Heart right ventricle (tissue), 16 donors: ENCODE measurements around the gene ITGAD. TPM values are rescaled to one million over a fixed set of nuclear protein-coding genes. Genes with fewer than 3 reads are reported as not detected.

Experiments used
- ATAC-seq, 8 donors: fragments of 200-7000 bp; cut with Tn5 transposase; one replicate each; pipeline ENCODE4 v1.9.1; 2020; ENCODE audit warnings: mild to moderate bottlenecking in 8 of 8, moderate library complexity in 8 of 8, moderate number of reproducible peaks in 1 of 8
- DNase-seq, 2 donors: peaks; one replicate each; pipeline ENCODE4 v3.0.0-alpha.2; 2020
- H3K27ac ChIP-seq, 10 donors: fragments of 200-600 bp; sonication (generic) in 2 of 10; one replicate each; pipeline versions ENCODE4 v1.5.0 to v1.8.0; 2020 to 2022; ENCODE audit warnings: mild to moderate bottlenecking in 3 of 10
- H3K27me3 ChIP-seq, 7 donors: fragments of 200-600 bp; one replicate each; pipeline ENCODE4 v1.8.0; 2021 to 2022; ENCODE audit warnings: mild to moderate bottlenecking in 2 of 7
- H3K36me3 ChIP-seq, 9 donors: fragments of 200-600 bp; sonication (generic) in 1 of 9; one replicate each; pipeline versions ENCODE4 v1.5.0 to v1.8.0; 2020 to 2022; ENCODE audit warnings: mild to moderate bottlenecking in 2 of 9
- H3K4me1 ChIP-seq, 9 donors: fragments of 200-600 bp; sonication (generic) in 1 of 9; one replicate each; pipeline versions ENCODE4 v1.5.0 to v1.8.0; 2020 to 2022; ENCODE audit warnings: mild to moderate bottlenecking in 4 of 9
- H3K4me3 ChIP-seq, 10 donors: fragments of 200-600 bp; sonication (generic) in 2 of 10; one replicate each; pipeline versions ENCODE4 v1.5.0 to v1.8.0; 2020 to 2022; ENCODE audit warnings: mild to moderate bottlenecking in 7 of 10, moderate library complexity in 2 of 10
- H3K9me3 ChIP-seq, 11 donors: fragments of 200-600 bp in 10 of 11; sonication (generic) in 2 of 11; one replicate each; pipeline versions ENCODE4 v1.5.0 to v1.8.0; 2013 to 2022; ENCODE audit warnings: mild to moderate bottlenecking in 2 of 11, control low read depth in 1 of 11, moderate library complexity in 1 of 11
- WGBS, 2 donors: extraction: QIAGEN DNeasy Blood & Tissue Kit; methylation state at CpG; one replicate each; pipeline ENCODE4 v1.1.7; 2013; ENCODE audit warnings: inconsistent platforms in 1 of 2; 5-methylcytosine and 5-hydroxymethylcytosine counted together
- intact Hi-C, 10 donors: fragments of 100-400 bp; cut with DNase I; formaldehyde crosslinking; loops; one replicate each; pipeline versions ENCODE4 v1.11.1 to v1.14.2; 2022
- polyA plus RNA-seq, 2 donors: library from polyadenylated mRNA; stranded (reverse); fragments of 200-250 nt; gene quantifications; one replicate each; pipeline ENCODE4 v1.2.3, GENCODE V29; 2013
- total RNA-seq, 10 donors: library from RNA; stranded (reverse); fragmentation: NEBNext Ultra II Directional in 3 of 10; extraction: Animal tissue kit (Norgen Biotek cat#: 25700) in 3 of 10; gene quantifications; one replicate each; pipeline versions ENCODE4 v1.2.1 to v1.2.4, GENCODE V29; 2021 to 2023
- TF ChIP-seq, protein P1 (sequence below), 9 donors: fragments of 200-600 bp; sonication (generic) in 2 of 9; IDR thresholded peaks; one replicate each; pipeline versions ENCODE4 v1.5.0 to v1.8.0; 2021 to 2022; ENCODE audit warnings: antibody characterized with exemption in 9 of 9, mild to moderate bottlenecking in 5 of 9, moderate library complexity in 1 of 9
- donor health status: Arrhythmogenic right ventricular cardiomyopathy.
- donor health status: ischemic (EF 13 %, LVEDD 7.1; RV severe dilation, severe dysfunction).
- donor health status: healthy with polysubstance abuse.
- donor health status: DM: no; HTN: yes; CAD: no.
- donor health status: DM: no; HTN: no; CAD: no.
- donor health status: ischemic (EF 25% LVEDD 6.9; RV normal size, moderate dysfunction).
- donor health status: ischemic (EF 25% LVEDD 5.7; RV mildly dilated, moderate dysfunction).
- donor health status: healthy.
- donor health status: DM: yes; HTN: yes; CAD: no.
- donor health status: Ischemic cardiomyopathy.
- donor health status: ischemic (EF 35%, LVEDD 5.7; RV mildly dilated, moderate dysfunction).
- donor health status: nonischemic (EF 11% LVEDD 7.7; RV severe dilation, severe dysfunction).
- donor health status: DM: yes; HTN: yes; CAD: no.
- donor health status: PGD.
- donor health status: ischemic (EF 29% LVEDD 5.4; RV normal size, mild dysfunction).
- donor health status: nonischemic (EF 23%, LVEDD 6.1; RV moderate dilation, normal function).

The ITGAD gene
- total and polyA plus RNA-seq, 12 donors = 0.01 to 0.39 TPM; not detected in 10

DNA sequence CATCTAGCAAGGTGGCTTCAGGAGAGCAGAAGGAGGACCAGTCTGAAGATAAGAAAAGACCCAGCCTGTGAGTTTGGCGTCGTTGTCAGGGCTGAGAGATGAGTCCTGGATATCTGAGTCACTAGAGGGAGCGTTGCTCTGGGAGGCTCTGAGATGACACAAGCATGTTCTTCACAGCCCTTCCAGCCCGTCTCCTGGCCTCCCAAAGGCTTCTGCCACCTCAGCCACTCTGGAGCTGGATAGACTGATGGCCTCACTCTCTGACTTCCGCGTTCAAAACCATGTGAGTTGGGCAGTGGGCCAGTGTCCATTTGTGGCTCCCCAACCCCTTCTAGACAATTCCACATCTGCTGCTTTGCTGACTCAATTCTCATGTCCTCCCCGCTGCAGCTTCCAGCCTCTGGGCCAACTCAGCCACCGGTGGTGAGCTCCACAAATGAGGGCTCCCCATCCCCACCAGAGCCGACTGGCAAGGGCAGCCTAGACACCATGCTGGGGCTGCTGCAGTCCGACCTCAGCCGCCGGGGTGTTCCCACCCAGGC lies 81.1 kb downstream of the ITGAD start:
- no peaks in the 10 kb centered on the region for H3K9me3 ChIP-seq
- no peak for ATAC-seq
- WGBS, 2 donors = 76 to 79% methylated on average over 12 of the region's 12 CpGs
- DNase-seq = no peak
- H3K27ac ChIP-seq = no peak overlapping the region
- no peak overlapping the region for H3K4me3 ChIP-seq
- intact Hi-C loops = loop anchor here in 4 of 10 donors (5.0 kb wide), 1 partner anchor 33 kb away; the partner anchor contains the start of gene RUSF1 (in 4 of the 4)
- peaks cover 0 to 54% (median 24%) of the 10 kb centered on the region in 9 donors for H3K36me3 ChIP-seq
- TF ChIP-seq, protein P1, sequence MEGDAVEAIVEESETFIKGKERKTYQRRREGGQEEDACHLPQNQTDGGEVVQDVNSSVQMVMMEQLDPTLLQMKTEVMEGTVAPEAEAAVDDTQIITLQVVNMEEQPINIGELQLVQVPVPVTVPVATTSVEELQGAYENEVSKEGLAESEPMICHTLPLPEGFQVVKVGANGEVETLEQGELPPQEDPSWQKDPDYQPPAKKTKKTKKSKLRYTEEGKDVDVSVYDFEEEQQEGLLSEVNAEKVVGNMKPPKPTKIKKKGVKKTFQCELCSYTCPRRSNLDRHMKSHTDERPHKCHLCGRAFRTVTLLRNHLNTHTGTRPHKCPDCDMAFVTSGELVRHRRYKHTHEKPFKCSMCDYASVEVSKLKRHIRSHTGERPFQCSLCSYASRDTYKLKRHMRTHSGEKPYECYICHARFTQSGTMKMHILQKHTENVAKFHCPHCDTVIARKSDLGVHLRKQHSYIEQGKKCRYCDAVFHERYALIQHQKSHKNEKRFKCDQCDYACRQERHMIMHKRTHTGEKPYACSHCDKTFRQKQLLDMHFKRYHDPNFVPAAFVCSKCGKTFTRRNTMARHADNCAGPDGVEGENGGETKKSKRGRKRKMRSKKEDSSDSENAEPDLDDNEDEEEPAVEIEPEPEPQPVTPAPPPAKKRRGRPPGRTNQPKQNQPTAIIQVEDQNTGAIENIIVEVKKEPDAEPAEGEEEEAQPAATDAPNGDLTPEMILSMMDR (IDR thresholded peaks at IDR 0.05) = no peak
- peaks cover 0 to 29% (median 0%) of the 10 kb centered on the region in 7 donors for H3K27me3 ChIP-seq
- peaks cover 8 to 34% (median 18%) of the 10 kb centered on the region in 9 donors for H3K4me1 ChIP-seq

DNA sequence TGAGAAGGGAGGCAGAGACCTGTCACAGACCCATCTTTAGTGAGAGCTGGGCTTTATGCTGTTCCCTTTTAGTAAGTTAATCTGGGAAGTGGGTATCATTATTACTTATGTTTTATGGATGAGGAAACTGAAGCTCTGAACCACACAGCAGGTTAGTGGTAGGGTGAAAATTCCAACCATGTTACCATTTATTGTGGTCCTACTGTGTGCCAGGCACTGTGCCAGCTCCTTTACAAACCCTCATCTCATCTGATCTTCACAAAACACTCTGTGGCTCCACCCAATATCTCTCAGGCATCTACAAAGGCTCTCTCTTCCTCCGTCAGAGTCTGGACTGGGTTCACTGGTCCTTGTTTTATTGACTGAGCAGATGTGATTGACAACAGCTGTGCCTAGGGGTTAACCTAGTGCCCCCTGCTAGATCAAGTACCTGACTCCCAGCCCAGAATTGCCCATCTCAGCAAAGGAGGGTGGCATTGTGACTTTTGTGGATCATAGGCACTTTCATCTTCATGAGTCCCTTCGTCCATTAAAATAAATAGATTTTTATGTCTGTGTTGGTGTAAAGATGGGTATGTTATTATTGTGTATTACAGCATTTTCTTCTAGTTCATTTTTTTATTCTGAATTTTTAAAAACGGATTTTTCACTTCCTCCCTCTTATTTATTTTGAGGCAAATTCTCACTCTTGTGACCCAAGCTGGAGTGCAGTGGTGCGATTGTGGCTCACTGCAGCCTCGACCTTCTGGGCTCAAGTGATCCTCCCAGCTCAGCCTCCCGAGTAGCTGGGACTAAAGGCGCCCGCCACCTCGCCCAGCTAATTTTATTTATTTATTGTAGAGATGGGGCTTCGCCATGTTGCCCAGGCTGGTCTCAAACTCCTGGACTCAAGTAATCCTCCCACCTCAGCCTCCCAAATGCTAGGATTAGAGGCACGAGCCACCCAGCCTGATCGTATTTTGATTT lies 81.9 kb downstream of the ITGAD start:
- no peak for ATAC-seq
- intact Hi-C loops = loop anchor here in 4 of 10 donors (5.0 kb wide), 1 partner anchor 32 kb away; the partner anchor contains the start of gene RUSF1 (in 4 of the 4)
- peaks cover 0 to 29% (median 0%) of the 10 kb centered on the region in 7 donors for H3K27me3 ChIP-seq
- no peak overlapping the region for H3K4me3 ChIP-seq
- no peak overlapping the region for H3K27ac ChIP-seq
- 93% methylated on average over 12 of the region's 12 CpGs for WGBS, 2 donors
- H3K36me3 ChIP-seq = peaks cover 0 to 54% (median 24%) of the 10 kb centered on the region in 9 donors
- no peak for DNase-seq
- TF ChIP-seq, protein P1 (IDR thresholded peaks at IDR 0.05) = no peak
- H3K9me3 ChIP-seq = no peaks in the 10 kb centered on the region
- peaks cover 8 to 38% (median 18%) of the 10 kb centered on the region in 9 donors for H3K4me1 ChIP-seq

DNA sequence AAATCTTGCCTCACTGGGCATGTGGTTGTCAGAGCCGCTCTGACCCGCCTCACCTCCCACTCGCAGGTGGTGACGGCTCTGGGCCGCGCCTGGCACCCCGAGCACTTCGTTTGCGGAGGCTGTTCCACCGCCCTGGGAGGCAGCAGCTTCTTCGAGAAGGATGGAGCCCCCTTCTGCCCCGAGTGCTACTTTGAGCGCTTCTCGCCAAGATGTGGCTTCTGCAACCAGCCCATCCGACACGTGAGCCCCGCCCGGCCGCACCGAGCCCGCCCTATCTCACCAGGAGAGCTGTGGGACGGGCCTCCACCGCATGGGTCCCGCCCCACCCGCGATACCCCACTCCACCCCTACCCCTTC lies 82.8 kb downstream of the ITGAD start:
- DNase-seq (no peak), ATAC-seq (no peak)
- peaks cover 0 to 54% (median 24%) of the 10 kb centered on the region in 9 donors for H3K36me3 ChIP-seq
- H3K4me3 ChIP-seq = peak overlapping the region in 1 of 10 donors; percentile 54
- H3K27ac ChIP-seq = no peak overlapping the region
- intact Hi-C loops = no loop called here
- H3K27me3 ChIP-seq = peaks cover 0 to 28% (median 0%) of the 10 kb centered on the region in 7 donors
- H3K9me3 ChIP-seq = no peaks in the 10 kb centered on the region
- WGBS, 2 donors = 84 to 89% methylated on average over 25 to 26 of the region's 26 CpGs
- TF ChIP-seq, protein P1 (IDR thresholded peaks at IDR 0.05) = no peak
- peaks cover 8 to 43% (median 23%) of the 10 kb centered on the region in 9 donors for H3K4me1 ChIP-seq

Other genes starting within 250 kb of the ITGAD start
- 1 to 10 TPM in 6 of 10 donors, under 1 TPM in 4; 0.30 to 3.1 (median 1.3) TPM for gene PRSS36, start 243.3 kb upstream of the ITGAD start, total RNA-seq
- gene PRSS36, start 243.3 kb upstream of the ITGAD start, polyA plus RNA-seq = 1 to 10 TPM; 1.2 to 3.4 TPM
- gene FUS, start 213.2 kb upstream of the ITGAD start, total RNA-seq = 100 to 1,000 TPM; 127 to 174 (median 140) TPM
- gene FUS, start 213.2 kb upstream of the ITGAD start, polyA plus RNA-seq = 100 to 1,000 TPM; 116 to 240 TPM
- gene PYCARD, start 190.6 kb upstream of the ITGAD start, total RNA-seq = 10 to 100 TPM in 2 of 10 donors, 1 to 10 TPM in 8; 1.7 to 26.1 (median 2.8) TPM
- gene PYCARD, start 190.6 kb upstream of the ITGAD start, polyA plus RNA-seq = 10 to 100 TPM in 1 of 2 donors, 1 to 10 TPM in 1; 8.3 to 13.9 TPM
- gene TRIM72, start 179.2 kb upstream of the ITGAD start, total RNA-seq = 1 to 10 TPM in 6 of 10 donors, under 1 TPM in 4; 0.61 to 4.8 (median 1.2) TPM
- 1 to 10 TPM in 1 of 2 donors, under 1 TPM in 1; 0.51 to 1.2 TPM for gene TRIM72, start 179.2 kb upstream of the ITGAD start, polyA plus RNA-seq
- gene PYDC1, start 176.2 kb upstream of the ITGAD start, total RNA-seq = not detected
- not detected for gene PYDC1, start 176.2 kb upstream of the ITGAD start, polyA plus RNA-seq
- gene ITGAM, start 133.4 kb upstream of the ITGAD start, total RNA-seq = 10 to 100 TPM in 2 of 10 donors, 1 to 10 TPM in 8; 1.2 to 24.1 (median 3.2) TPM
- gene ITGAM, start 133.4 kb upstream of the ITGAD start, polyA plus RNA-seq = 1 to 10 TPM; 1.8 to 3.4 TPM
- 10 to 100 TPM in 1 of 10 donors, 1 to 10 TPM in 7, under 1 TPM in 2; 0.79 to 18.5 (median 2.2) TPM for gene ITGAX, start 38.2 kb upstream of the ITGAD start, total RNA-seq
- gene ITGAX, start 38.2 kb upstream of the ITGAD start, polyA plus RNA-seq = 1 to 10 TPM; 1.3 to 1.6 TPM
- 1,000 to 10,000 TPM in 8 of 10 donors, 100 to 1,000 TPM in 2; 615 to 1,697 (median 1,335) TPM for gene COX6A2, start 35.0 kb downstream of the ITGAD start, total RNA-seq
- 1,000 to 10,000 TPM; 1,540 to 9,450 TPM for gene COX6A2, start 35.0 kb downstream of the ITGAD start, polyA plus RNA-seq
- 1 to 10 TPM; 1.9 to 5.4 (median 2.7) TPM for gene ZNF843, start 49.5 kb downstream of the ITGAD start, total RNA-seq
- gene ZNF843, start 49.5 kb downstream of the ITGAD start, polyA plus RNA-seq = 1 to 10 TPM in 1 of 2 donors, under 1 TPM in 1; 0.22 to 1.5 TPM
- gene ARMC5, start 66.2 kb downstream of the ITGAD start, total RNA-seq = 1 to 10 TPM; 3.8 to 7.8 (median 6.4) TPM
- gene ARMC5, start 66.2 kb downstream of the ITGAD start, polyA plus RNA-seq = 10 to 100 TPM in 1 of 2 donors, 1 to 10 TPM in 1; 8.4 to 11.9 TPM
- gene TGFB1I1, start 78.8 kb downstream of the ITGAD start, total RNA-seq = 10 to 100 TPM; 11.3 to 43.0 (median 16.7) TPM
- gene TGFB1I1, start 78.8 kb downstream of the ITGAD start, polyA plus RNA-seq = 10 to 100 TPM; 20.8 to 37.3 TPM
- not detected for gene SLC5A2, start 89.8 kb downstream of the ITGAD start, total RNA-seq
- gene SLC5A2, start 89.8 kb downstream of the ITGAD start, polyA plus RNA-seq = 1 to 10 TPM in 1 of 2 donors, under 1 TPM in 1; 0.77 to 1.9 TPM
- 10 to 100 TPM; 21.9 to 28.0 (median 24.4) TPM for gene RUSF1, start 115.1 kb downstream of the ITGAD start, total RNA-seq
- 10 to 100 TPM; 31.9 to 44.4 TPM for gene RUSF1, start 115.1 kb downstream of the ITGAD start, polyA plus RNA-seq
- not detected for gene AHSP, start 134.6 kb downstream of the ITGAD start, total RNA-seq
- gene AHSP, start 134.6 kb downstream of the ITGAD start, polyA plus RNA-seq = not detected